Uterus (tissue), 4 donors: ENCODE data around the gene CTSC. TPM values are rescaled to one million over a fixed set of nuclear protein-coding genes. Genes with fewer than 3 reads are reported as not detected.

Experiments used
- DNase-seq, 2 donors: peaks; one replicate each; pipeline ENCODE4 v3.0.0-alpha.2; 2019 to 2020
- H3K27ac ChIP-seq, 2 donors: fragments of 200-600 bp; sonication (generic); 1 replicate in 1 of 2; 2 replicates in 1 of 2; pipeline ENCODE4 v1.5.1; 2016 to 2018
- H3K27me3 ChIP-seq, 2 donors: fragments of 200-600 bp; sonication (generic); one replicate each; pipeline ENCODE4 v1.5.1; 2018 to 2019; ENCODE audit warnings: control low read depth in 1 of 2
- H3K36me3 ChIP-seq, 2 donors: fragments of 200-600 bp; sonication (generic); one replicate each; pipeline ENCODE4 v1.5.1; 2019; ENCODE audit warnings: control low read depth in 1 of 2
- H3K4me1 ChIP-seq, 2 donors: fragments of 200-600 bp; sonication (generic); one replicate each; pipeline ENCODE4 v1.5.1; 2018 to 2019; ENCODE audit warnings: control low read depth in 1 of 2
- H3K4me3 ChIP-seq, 2 donors: fragments of 200-600 bp; sonication (generic); 1 replicate in 1 of 2; 2 replicates in 1 of 2; pipeline ENCODE4 v1.5.1; 2018 to 2019; ENCODE audit warnings: mild to moderate bottlenecking in 1 of 2
- H3K9me3 ChIP-seq, 2 donors: fragments of 200-600 bp; sonication (generic); one replicate each; pipeline ENCODE4 v1.5.1; 2019; ENCODE audit warnings: control low read depth in 1 of 2
- POLR2A ChIP-seq, 2 donors: fragments of 450-650 bp; IDR thresholded peaks; one replicate each; pipeline ENCODE4 v1.6.1; 2016; ENCODE audit warnings: antibody characterized with exemption in 2 of 2, mild to moderate bottlenecking in 1 of 2, moderate library complexity in 1 of 2
- intact Hi-C: fragments of 100-400 bp; cut with DNase I; formaldehyde crosslinking; loops from one replicate; pipeline ENCODE4 v1.15.1; 2023; ENCODE audit warnings: low total_unique reads
- total RNA-seq, 4 donors: library from RNA; depleted of rRNA in 3 of 4; stranded (reverse); fragments of >200 nt in 3 of 4; gene quantifications; one replicate each; pipeline versions ENCODE4 v1.1.0 to v1.2.4, GENCODE V29; 2014 to 2023
- TF ChIP-seq, protein P1 (sequence below), 4 experiments: fragments of 200-600 bp in 2 of 4; fragments of 450-650 bp in 2 of 4; sonication (generic) in 2 of 4; IDR thresholded peaks; one replicate each; pipeline ENCODE4 v1.5.1; 2016 to 2019; ENCODE audit warnings: antibody characterized with exemption in 4 of 4, mild to moderate bottlenecking in 2 of 4, moderate library complexity in 1 of 4
- donor health status: DM: yes; HTN: yes; CAD: no.

Gene CTSC
- total RNA-seq, 4 donors from 2014 or later = 28.8 to 182 (median 36.3) TPM

DNA sequence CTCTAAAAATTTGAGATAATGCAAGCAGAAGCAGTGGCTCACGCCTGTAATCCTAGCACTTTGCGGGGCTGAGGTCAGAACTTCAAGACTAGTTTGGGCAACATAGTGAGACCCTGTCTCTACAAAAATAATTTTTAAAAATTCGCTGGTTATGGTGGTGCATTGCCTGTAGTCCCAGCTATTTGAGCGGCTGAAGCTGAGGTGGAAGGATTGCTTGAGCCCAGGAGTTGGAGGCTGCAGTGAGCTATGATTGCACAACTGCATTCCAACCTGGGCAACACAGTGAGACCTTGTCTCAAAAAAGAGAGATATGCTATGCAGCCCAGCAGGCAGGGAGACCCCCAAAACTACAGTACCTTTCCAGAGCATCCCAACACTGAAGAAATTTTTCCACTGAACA is 2.3 kb downstream of the CTSC start:
- Histone ChIP-seq H3K9me3 (no peaks in the 10 kb centered on the region), H3K27ac (no peak overlapping the region), H3K27me3 (no peaks in the 10 kb centered on the region), H3K4me1 (no peaks in the 10 kb centered on the region), H3K4me3 (no peak overlapping the region), H3K36me3 (no peaks in the 10 kb centered on the region)
- TF ChIP-seq, protein P1, sequence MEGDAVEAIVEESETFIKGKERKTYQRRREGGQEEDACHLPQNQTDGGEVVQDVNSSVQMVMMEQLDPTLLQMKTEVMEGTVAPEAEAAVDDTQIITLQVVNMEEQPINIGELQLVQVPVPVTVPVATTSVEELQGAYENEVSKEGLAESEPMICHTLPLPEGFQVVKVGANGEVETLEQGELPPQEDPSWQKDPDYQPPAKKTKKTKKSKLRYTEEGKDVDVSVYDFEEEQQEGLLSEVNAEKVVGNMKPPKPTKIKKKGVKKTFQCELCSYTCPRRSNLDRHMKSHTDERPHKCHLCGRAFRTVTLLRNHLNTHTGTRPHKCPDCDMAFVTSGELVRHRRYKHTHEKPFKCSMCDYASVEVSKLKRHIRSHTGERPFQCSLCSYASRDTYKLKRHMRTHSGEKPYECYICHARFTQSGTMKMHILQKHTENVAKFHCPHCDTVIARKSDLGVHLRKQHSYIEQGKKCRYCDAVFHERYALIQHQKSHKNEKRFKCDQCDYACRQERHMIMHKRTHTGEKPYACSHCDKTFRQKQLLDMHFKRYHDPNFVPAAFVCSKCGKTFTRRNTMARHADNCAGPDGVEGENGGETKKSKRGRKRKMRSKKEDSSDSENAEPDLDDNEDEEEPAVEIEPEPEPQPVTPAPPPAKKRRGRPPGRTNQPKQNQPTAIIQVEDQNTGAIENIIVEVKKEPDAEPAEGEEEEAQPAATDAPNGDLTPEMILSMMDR (IDR thresholded peaks at IDR 0.05) = no peak
- no peak for TF ChIP-seq POLR2A (IDR thresholded peaks at IDR 0.05)
- intact Hi-C loops = no loop called here
- no peak for DNase-seq

DNA sequence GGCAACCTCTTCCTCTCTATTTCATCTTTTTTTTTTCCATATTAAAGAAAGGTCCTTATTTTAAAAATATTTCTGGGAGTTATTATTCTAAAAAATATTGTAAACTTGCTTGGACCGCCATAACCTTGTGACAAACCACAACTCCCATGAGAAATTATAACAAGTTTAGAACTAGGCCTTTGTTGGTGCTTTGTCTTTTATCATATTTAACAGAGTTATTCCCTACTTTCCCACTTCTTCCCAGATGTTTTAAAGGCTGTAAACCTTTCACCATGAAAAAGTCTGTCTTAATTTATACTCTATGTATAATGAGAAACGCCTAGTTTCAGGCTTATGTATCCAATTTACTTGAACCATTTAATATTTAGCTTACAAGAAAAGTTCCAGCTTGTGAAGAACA is 3.7 kb downstream of the CTSC start:
- no peaks in the 10 kb centered on the region for H3K4me1 ChIP-seq
- DNase-seq = no peak
- intact Hi-C loops = no loop called here

DNA sequence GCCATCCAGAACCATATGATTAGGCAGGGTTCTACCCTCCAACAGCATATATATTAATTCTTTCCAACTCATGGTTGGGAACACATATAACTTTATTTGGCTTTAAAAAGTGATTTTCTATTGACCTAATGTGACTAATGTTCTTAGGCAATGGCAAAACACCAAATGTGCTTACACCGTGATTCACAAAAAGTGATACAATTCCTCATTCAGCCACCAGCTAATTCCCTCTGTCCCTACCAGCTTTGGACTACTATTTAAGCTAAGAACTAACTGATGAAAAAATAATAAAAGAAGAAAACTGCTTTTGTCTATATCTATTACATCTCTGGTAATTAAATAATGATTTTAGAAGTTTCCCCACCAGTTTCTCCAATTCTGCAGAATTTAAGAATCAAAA is 4.7 kb downstream of the CTSC start:
- Histone ChIP-seq H3K4me1 (no peaks in the 10 kb centered on the region), H3K27me3 (no peaks in the 10 kb centered on the region), H3K27ac (no peak overlapping the region), H3K36me3 (no peaks in the 10 kb centered on the region), H3K4me3 (no peak overlapping the region), H3K9me3 (no peaks in the 10 kb centered on the region)
- TF ChIP-seq, protein P1 (IDR thresholded peaks at IDR 0.05) = no peak
- no peak for TF ChIP-seq POLR2A (IDR thresholded peaks at IDR 0.05)
- no peak for DNase-seq
- intact Hi-C loops = no loop called here

More for the DNA sequence above, 3.7 kb downstream of the CTSC start:
- no peaks in the 10 kb centered on the region for H3K36me3 ChIP-seq
- no peaks in the 10 kb centered on the region for H3K27me3 ChIP-seq
- no peak overlapping the region for H3K27ac ChIP-seq
- TF ChIP-seq POLR2A (IDR thresholded peaks at IDR 0.05) = no peak
- no peak overlapping the region for H3K4me3 ChIP-seq
- H3K9me3 ChIP-seq = no peaks in the 10 kb centered on the region

DNA sequence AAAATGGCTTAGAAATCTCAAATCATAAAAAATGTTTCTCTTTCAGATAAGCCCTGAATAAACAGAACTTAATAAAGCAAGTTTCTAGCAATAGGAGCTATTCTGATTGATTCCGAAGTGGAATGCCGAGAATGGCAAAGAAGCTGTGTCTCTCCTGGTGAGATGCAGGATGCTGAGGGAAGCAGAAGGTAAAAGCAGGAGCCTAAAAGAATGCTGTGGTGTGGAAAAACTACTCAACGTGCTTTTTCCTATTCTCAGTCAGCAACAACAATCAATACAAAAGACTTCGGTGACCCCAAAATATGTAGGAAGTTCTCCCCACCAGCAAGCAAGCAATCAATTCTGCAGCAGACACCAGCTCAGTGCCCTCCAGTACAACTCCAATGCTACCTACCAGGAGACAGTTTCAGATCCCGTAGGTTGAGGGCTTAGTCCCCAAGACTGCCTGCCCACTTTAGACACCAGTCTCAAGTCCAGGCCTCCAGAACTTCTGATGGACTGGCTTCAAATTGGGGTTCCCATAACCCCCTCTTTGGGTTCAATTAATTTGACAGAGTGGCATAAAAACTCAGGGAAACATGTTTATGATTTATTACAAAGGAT is 6.6 kb downstream of the CTSC start:
- DNase-seq = no peak
- no peaks in the 10 kb centered on the region for H3K9me3 ChIP-seq
- H3K4me3 ChIP-seq = no peak overlapping the region
- H3K36me3 ChIP-seq = no peaks in the 10 kb centered on the region
- no peak overlapping the region for H3K27ac ChIP-seq
- no peaks in the 10 kb centered on the region for H3K4me1 ChIP-seq
- TF ChIP-seq, protein P1 (IDR thresholded peaks at IDR 0.05) = no peak
- TF ChIP-seq POLR2A (IDR thresholded peaks at IDR 0.05) = no peak
- intact Hi-C loops = no loop called here
- no peaks in the 10 kb centered on the region for H3K27me3 ChIP-seq

DNA sequence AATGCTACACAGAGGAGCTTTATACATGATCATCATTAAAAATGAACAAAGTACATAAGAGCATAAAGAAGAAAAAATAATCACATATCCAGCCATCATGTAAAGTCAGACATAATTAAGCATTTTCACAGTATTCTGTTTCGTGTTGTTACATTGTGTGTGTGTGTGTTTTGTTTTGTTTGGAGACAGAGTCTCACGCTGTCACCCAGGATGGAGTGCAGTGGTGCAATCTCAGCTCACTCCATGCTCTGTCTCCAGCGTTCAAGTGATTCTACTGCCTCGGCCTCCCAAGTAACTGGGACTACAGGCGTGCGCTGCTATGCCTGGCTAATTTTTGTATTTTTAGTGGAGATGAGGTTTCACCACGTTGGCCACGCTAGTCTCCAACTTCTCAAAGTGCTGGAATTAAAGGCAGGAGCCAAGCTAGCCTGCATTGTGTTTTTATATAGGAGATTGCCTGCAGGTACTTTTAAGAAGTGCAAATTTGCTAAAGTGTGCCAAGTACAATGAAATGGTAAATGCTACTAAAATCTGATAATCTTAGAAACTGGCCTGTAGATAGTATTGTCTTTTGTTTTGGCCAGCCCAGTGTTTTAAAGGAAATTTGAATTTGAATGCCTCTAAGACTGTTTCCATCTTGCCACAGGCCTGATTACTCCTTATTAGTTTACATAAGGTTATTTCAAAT is 7.8 kb downstream of the CTSC start:
- Histone ChIP-seq H3K4me3 (no peak overlapping the region), H3K9me3 (no peaks in the 10 kb centered on the region), H3K36me3 (no peaks in the 10 kb centered on the region), H3K27ac (no peak overlapping the region), H3K27me3 (no peaks in the 10 kb centered on the region), H3K4me1 (no peaks in the 10 kb centered on the region)
- intact Hi-C loops = no loop called here
- no peak for DNase-seq
- TF ChIP-seq POLR2A (IDR thresholded peaks at IDR 0.05) = no peak
- TF ChIP-seq, protein P1 (IDR thresholded peaks at IDR 0.05) = no peak
